MG63 (cell line): Measurements from ENCODE around the gene PLCL1. TPM values are rescaled to one million over a fixed set of nuclear protein-coding genes. Genes with fewer than 3 reads are reported as not detected.
"Not testable (repeated sequence)": the region's sequence is repeated elsewhere in the genome, so short reads cannot be mapped to it uniquely, and the experiment has no call there.

ENCODE experiments used
- DNase-seq: peaks from one replicate; pipeline ENCODE4 v3.0.0-alpha.2; 2020
- H3K27me3 ChIP-seq: fragments of 250-450 bp; sonication (Bioruptor Pico); 2 replicates; pipeline ENCODE4 v1.5.1; 2020; ENCODE audit warnings: mild to moderate bottlenecking, moderate library complexity
- H3K36me3 ChIP-seq: fragments of 250-450 bp; sonication (Bioruptor Pico); 2 replicates; pipeline ENCODE4 v1.5.1; 2020; ENCODE audit warnings: mild to moderate bottlenecking, moderate library complexity
- H3K4me3 ChIP-seq: fragments of 250-450 bp; sonication (Bioruptor Pico); 2 replicates; pipeline ENCODE4 v1.5.1; 2020; ENCODE audit warnings: mild to moderate bottlenecking, moderate library complexity
- H3K9me3 ChIP-seq: fragments of 250-450 bp; sonication (Bioruptor Pico); 2 replicates; pipeline ENCODE4 v1.5.1; 2020; ENCODE audit warnings: mild to moderate bottlenecking, moderate library complexity
- total RNA-seq: library from RNA; depleted of rRNA; stranded (reverse); fragments of >200 nt; shearing (Covaris generic); gene quantifications from 2 replicates; pipeline ENCODE4 v1.2.3, GENCODE V29; 2014; ENCODE audit warnings: low replicate concordance

PLCL1 gene
- total RNA-seq, 1 experiment from 2014 or later: not detected

DNA sequence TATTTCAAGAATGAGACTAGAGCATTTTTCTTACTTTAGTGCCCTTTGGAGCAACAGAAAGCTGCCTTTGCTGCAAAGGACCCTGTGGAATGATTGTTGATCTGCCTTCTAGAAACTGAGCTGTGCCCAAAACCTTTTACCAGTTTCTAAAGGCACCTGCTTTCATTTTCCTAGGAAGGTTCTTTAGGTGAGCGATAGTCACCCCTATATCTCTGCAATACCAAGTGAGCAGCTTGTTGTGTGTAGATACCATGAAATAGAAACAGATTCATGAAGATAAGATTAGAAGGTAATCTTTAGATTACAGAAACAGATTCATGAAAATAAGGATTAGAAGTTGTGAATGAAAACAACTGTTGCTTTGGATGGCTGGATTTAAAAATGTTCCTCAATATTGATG is 202.3 kb downstream of the PLCL1 start:
- Histone ChIP-seq H3K9me3 (no peaks in the 10 kb centered on the region), H3K27me3 (0 out of 2 replicates have a peak, but pooled peaks cover 2% of the 10 kb centered on the region), H3K36me3 (no peaks in the 10 kb centered on the region), H3K4me3 (no peak overlapping the region)
- DNase-seq: no peak

DNA sequence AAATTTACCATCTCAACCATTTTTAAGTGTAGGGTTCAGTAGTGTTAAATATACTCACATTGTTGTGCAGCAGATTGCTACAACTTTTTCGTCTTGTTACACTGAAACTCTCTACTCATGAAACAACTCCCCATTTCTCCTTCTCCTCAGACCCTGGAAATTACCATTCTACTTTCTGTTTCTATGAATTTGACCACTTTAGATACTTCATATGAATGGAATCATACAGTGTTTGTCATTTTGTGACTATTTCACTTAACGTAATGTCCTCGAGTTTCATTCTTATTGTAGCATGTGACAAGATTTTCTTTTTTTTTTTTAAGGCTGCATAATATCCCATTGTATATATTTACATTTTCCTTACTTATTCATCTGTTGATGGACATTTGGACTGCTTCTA is 203.8 kb downstream of the PLCL1 start:
- no peak for DNase-seq
- Histone ChIP-seq H3K4me3 (no peak overlapping the region), H3K36me3 (no peaks in the 10 kb centered on the region), H3K9me3 (no peaks in the 10 kb centered on the region), H3K27me3 (0 out of 2 replicates have a peak, but pooled peaks cover 2% of the 10 kb centered on the region)

DNA sequence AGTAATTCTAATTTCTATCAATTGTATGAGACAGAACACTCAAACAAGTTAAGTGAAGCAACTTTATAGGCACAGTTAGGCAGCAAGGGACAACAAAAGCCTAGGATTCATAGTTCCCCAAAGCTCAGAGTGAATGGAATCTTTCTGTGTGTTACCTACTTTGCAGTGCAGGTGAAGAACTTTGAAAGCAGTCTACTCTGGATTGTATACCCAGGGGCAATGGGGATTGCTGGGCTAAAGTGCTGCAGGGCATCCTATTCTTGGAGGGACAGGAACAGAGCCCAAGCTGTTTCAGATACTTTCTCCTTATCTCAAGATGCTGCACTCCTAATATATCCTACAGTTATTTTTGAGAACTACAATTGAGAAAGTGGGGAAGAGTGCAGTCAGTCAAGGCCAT is 207.6 kb downstream of the PLCL1 start:
- H3K36me3 ChIP-seq: no peaks in the 10 kb centered on the region
- no peak overlapping the region for H3K4me3 ChIP-seq
- H3K9me3 ChIP-seq: no peaks in the 10 kb centered on the region
- H3K27me3 ChIP-seq: 0 out of 2 replicates have a peak, but pooled peaks cover 2% of the 10 kb centered on the region
- no peak for DNase-seq

DNA sequence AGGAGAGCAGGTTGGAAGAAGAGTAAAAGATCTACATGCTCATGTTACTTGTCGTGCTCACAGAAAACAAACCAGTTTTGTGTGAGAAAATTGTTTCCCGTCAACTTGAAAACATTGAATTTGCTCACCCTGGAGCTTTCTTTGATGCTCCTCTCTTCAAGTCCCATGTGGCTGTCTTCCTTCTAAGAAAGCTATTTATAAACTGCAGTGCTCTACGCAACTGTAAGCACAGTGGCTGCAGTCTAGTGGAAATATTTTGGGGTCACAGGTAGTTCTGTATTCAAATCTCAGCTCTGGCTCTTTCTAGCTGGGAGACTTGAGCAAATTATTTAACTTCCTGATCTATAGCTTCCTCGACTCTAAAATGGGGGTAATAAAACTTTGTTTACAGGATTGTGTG is 211.8 kb downstream of the PLCL1 start:
- H3K27me3 ChIP-seq: no peaks in the 10 kb centered on the region
- no peak overlapping the region for H3K4me3 ChIP-seq
- DNase-seq: no peak
- no peaks in the 10 kb centered on the region for H3K36me3 ChIP-seq
- H3K9me3 ChIP-seq: no peaks in the 10 kb centered on the region

- H3K4me3 ChIP-seq: no peak overlapping the region
- no peaks in the 10 kb centered on the region for H3K36me3 ChIP-seq
- H3K9me3 ChIP-seq: no peaks in the 10 kb centered on the region
- H3K27me3 ChIP-seq: no peaks in the 10 kb centered on the region
- no peak for DNase-seq
Observed at GRCh38 chr2:198017068-198017467, 212.7 kb downstream of the PLCL1 start.

DNA sequence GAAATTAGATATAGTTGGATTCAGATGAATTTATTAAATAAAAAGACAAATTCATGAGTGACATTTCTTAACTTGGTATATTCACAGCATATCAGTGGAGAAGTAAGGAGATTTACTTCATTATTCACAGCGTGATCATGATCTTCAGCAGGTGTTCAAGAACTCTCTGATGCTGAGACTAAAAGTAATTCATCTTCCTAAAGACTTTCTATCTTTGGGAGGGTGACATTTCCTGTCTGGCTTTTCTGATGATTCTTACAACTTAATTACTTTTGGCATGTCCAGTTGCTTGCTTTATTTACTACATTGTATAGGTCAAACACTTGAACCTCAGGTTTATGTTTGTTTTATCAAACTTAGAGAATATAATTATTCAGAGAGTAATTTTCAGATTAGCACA is 224.6 kb downstream of the PLCL1 start:
- DNase-seq: no peak
- Histone ChIP-seq H3K36me3 (no peaks in the 10 kb centered on the region), H3K27me3 (no peaks in the 10 kb centered on the region; the same call in none of the 2 replicates), H3K9me3 (no peaks in the 10 kb centered on the region), H3K4me3 (no peak overlapping the region)

DNA sequence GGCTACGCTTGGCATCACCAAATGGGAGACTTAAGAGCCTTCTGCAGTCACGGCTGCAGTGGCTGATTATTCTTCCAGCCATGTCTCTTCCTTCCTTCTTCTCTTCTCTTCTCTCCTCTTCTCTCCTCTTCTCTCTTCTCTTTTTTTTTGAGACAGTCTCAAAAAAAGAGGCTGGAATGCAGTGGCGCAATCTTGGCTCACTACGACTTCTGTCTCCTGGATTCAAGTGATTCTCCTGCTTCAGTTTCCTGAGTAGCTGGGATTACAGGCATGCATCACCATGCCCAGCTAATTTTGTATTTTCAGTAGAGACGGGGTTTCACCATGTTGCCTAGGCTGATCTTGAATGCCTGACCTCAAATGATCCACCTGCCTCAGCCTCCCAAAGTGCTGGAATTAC is 225.2 kb downstream of the PLCL1 start:
- H3K4me3 ChIP-seq, H3K9me3 ChIP-seq, DNase-seq, H3K27me3 ChIP-seq, H3K36me3 ChIP-seq: not testable (repeated sequence)

DNA sequence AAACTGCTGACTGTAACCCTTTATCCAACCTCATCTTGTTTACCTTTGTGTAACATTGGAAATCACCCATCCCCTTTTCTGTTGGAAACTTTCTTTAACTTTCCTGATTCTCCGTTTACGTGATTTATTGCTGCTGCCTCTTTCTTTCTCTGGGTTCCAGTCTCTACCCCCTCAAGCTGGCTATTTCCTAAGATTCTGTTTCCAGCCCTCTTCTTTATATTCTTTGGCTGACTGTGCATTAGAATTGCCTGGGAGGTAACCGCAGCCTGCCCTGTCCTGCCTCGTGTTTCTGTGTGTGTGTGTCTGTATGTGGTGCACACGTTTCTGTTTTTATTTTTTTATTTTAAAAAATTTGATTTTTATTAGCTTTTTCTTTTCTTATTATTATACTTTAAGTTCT is 229.2 kb downstream of the PLCL1 start:
- H3K36me3 ChIP-seq: no peaks in the 10 kb centered on the region
- no peak for DNase-seq
- no peaks in the 10 kb centered on the region for H3K9me3 ChIP-seq
- peaks cover 3% of the 10 kb centered on the region; the same call in 1 of the 2 replicates for H3K27me3 ChIP-seq
- no peak overlapping the region for H3K4me3 ChIP-seq

DNA sequence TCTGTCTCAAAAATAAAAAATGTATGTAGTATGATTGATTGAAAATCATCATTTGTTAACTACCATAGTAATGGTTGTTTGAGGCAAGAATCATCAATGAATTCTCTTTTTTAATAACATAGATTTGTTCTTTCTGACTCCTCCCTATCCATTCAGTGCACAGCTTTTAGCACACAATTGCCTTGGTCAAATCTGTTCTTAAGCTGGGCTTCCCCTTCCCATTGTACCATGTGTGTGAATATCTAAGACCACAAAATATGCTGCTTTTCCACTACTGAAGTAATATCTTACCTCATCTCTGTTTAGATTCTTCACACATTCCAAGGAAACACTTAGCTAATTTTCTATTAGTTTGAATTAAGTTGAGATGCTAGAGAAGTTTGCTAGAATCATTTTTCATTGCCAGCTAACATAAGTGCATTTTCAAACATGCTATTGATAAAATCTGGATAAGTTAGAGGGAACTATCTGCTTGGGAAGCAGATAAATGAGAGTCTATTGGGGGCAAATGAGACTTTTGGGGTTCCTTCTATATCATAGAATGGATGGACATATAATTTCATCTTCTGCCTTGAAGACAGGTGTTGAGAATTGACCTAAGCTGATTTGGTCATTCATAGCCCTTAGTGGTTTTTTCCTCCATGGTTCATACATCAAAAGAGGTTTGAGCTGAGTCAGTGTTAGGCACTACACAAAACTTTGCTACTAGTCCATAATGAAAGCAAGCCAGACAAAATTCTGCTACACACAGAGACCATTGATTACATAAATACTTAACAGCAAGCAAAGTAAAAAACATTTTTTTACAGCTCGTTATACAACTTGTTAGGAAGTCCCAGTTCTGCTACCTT is 231.9 kb downstream of the PLCL1 start:
- Histone ChIP-seq H3K36me3 (no peaks in the 10 kb centered on the region), H3K9me3 (no peaks in the 10 kb centered on the region), H3K4me3 (no peak overlapping the region), H3K27me3 (peaks cover 3% of the 10 kb centered on the region; the same call in 1 of the 2 replicates)
- no peak for DNase-seq

DNA sequence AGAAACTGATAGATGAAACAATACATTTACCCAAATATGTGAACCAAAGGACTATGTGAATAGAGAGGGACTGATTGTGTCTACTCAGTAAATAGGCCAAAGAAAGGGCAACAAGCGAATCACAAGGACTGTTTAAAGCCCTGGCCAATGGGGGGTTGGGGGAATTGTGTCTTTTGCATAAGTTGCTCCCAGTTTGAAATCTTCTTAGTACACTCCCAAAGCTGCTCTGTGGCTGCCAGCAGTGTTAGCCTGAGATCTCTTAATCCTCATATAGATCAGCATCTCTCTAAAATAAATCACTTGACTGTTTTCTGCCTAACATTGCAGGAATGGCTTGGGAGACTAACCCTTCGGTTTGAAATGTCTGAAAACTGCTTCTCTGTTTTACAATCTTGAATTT is 236.4 kb downstream of the PLCL1 start:
- no peak overlapping the region for H3K4me3 ChIP-seq
- peaks cover 3% of the 10 kb centered on the region; the same call in 1 of the 2 replicates for H3K27me3 ChIP-seq
- no peak for DNase-seq
- H3K9me3 ChIP-seq: no peaks in the 10 kb centered on the region
- no peaks in the 10 kb centered on the region for H3K36me3 ChIP-seq

DNA sequence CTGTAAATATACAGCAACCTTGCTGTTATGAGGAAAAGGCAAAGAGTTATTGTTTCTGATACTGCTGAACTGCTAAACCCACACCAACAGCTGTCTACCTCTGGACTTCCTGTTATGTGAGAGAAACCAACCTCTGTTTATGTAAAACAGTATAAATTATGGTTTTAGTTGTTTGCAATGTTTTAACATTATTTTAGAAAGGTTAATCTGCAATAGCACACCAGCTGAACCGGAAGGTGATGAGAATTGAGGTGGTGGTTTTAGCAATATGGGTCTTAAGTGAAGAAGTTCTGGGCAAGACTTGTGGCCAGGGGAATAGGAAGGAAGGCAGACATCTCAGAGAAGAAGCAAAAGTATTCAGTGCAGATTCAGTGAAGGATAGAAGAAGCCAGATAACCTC is 237.8 kb downstream of the PLCL1 start:
- Histone ChIP-seq H3K36me3 (no peaks in the 10 kb centered on the region), H3K9me3 (no peaks in the 10 kb centered on the region), H3K27me3 (peaks cover 3% of the 10 kb centered on the region; the same call in 1 of the 2 replicates), H3K4me3 (no peak overlapping the region)
- DNase-seq: no peak

DNA sequence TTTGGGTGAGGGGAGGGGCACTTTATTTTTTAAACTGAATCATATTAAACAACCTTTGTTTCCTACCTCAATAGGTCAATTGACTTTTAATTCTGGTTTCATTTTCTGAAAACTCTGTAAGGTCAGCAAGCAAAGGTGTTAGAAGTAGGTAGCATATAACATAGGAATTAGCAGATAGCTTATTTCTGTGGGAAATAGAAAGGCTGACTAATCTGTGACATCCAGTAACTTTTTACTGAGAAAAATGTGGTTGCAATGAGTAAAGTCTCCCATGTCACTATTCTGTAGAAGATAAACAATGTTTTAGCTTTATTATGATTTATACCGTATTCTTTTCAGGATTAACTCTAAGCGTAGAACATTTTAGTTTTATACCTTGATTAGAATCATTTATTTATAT is 240.4 kb downstream of the PLCL1 start:
- H3K27me3 ChIP-seq: no peaks in the 10 kb centered on the region
- no peak for DNase-seq

DNA sequence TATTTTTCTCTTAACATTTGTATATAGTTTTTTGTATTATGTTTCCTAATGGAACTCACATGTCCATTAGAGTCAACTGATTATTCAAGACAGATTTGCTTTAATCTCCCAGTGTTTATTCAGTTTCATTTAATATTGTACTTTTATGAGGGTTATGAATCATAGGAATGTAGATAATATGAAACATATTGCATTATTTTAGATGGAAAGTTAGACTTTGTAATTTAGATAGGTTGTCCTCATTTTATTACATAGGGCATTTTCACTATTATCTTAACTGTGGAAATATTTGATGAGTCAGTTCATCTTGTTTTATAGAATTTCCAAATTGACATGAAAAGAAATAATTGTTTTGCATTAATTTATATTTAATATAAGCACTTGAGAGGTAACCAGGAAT is 240.8 kb downstream of the PLCL1 start:
- Histone ChIP-seq H3K36me3 (no peaks in the 10 kb centered on the region), H3K9me3 (no peaks in the 10 kb centered on the region), H3K27me3 (no peaks in the 10 kb centered on the region), H3K4me3 (no peak overlapping the region)
- DNase-seq: no peak

More for the DNA sequence above, 240.4 kb downstream of the PLCL1 start:
- H3K9me3 ChIP-seq: no peaks in the 10 kb centered on the region
- H3K4me3 ChIP-seq: no peak overlapping the region
- no peaks in the 10 kb centered on the region for H3K36me3 ChIP-seq

DNA sequence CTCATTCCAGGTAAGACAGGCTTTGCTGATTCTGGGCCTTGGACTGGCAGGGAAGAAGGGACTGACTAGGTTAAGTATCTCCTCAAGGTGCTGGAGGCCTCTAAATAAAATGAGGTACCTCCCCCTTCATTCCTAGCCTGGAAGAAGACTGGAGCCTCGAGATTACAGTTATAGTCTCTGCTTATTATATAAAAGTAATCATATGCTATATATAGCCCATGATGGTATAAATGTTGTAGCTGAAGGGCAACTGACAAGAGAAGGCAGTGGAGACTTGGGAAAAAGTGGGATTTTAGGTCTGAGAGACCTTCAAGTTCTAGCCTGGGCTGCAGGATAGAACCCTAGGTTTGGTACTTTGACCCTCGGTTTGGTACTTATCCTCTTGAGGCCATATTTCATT is 248.3 kb downstream of the PLCL1 start:
- no peak for DNase-seq
- H3K36me3 ChIP-seq: no peaks in the 10 kb centered on the region
- H3K4me3 ChIP-seq: no peak overlapping the region
- H3K9me3 ChIP-seq: no peaks in the 10 kb centered on the region
- no peaks in the 10 kb centered on the region for H3K27me3 ChIP-seq

DNA sequence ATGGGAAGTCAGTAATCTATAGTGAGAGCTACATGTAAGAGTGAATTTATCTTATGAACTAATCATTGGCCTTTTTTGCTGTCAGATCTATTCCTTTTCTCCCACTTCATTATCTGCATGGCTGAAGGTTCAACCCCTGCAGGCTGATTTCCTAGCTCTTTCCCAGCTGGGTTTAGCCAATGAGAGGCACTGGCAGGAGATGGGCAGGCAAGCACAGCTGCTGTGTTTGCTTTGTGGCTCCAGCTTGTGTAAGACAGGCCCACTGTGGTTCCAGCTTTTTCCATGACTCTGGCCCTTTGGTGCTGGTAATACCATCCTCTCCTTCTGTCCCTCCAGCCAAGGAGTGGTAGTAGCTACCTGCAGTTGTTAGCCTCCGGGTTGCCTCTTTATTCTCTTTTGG is 248.8 kb downstream of the PLCL1 start:
- Histone ChIP-seq H3K4me3 (no peak overlapping the region), H3K36me3 (no peaks in the 10 kb centered on the region), H3K9me3 (no peaks in the 10 kb centered on the region), H3K27me3 (no peaks in the 10 kb centered on the region)
- DNase-seq: no peak

GRCh38 chr2:198053776-198054175 is 249.4 kb downstream of the PLCL1 start:
- H3K27me3 ChIP-seq: no peaks in the 10 kb centered on the region
- H3K36me3 ChIP-seq: no peaks in the 10 kb centered on the region
- no peak overlapping the region for H3K4me3 ChIP-seq
- no peaks in the 10 kb centered on the region for H3K9me3 ChIP-seq
- DNase-seq: no peak

DNA sequence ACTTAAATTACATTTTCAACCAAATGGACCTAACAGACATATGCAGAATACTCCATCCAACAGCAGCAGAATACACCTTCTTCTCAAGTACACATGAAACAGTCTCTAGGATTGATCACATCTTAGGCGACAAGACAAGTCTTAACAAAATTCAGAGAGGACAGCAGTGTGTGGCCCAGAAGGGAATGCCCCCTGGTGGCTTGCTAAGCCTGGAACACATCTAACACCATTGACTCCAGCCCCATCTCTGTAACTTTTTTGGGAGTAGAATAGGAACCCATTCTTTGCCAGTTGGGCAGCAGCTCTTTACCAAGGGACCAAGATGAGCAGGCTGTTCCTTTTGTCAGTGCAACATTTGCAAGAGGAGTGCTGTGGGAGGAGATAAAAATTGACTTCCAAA is 249.9 kb downstream of the PLCL1 start:
- H3K36me3 ChIP-seq: no peaks in the 10 kb centered on the region
- DNase-seq: peak; percentile 2
- H3K9me3 ChIP-seq: no peaks in the 10 kb centered on the region
- H3K27me3 ChIP-seq: no peaks in the 10 kb centered on the region
- H3K4me3 ChIP-seq: no peak overlapping the region

DNA sequence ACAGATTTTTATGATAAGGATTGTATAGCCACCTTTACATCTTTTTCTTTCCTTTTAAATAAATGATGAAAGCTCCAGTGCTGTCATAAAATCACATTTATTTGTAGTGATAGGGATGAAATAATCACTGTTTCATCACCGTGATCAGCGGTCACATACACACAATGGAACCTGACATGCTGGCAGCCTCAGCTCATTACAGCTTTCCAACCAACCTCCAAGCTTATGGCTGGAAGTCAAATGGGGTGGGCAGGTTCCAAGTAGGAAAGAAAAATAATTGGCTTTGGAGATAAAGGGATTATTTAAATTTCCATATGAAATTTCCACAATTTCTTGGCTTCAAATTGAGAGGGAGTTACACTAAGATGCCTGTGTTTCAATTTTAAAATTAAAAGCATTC is 251.3 kb downstream of the PLCL1 start:
- Histone ChIP-seq H3K36me3 (no peaks in the 10 kb centered on the region), H3K4me3 (no peak overlapping the region), H3K9me3 (no peaks in the 10 kb centered on the region), H3K27me3 (no peaks in the 10 kb centered on the region)
- DNase-seq: no peak
